OCI-LY1 (cell line): ENCODE measurements around the gene XPO5.

Experiments used
- H2AFZ ChIP-seq: fragments of 200-600 bp; sonication (generic), shearing (Covaris generic); 2 replicates; pipeline ENCODE4 v1.6.0; 2014; ENCODE audit warnings: antibody characterized with exemption, mild to moderate bottlenecking, low read length
- H3F3A ChIP-seq: fragments of 200-600 bp; sonication (generic), shearing (Covaris generic); 2 replicates; pipeline ENCODE4 v1.6.0; 2014; ENCODE audit warnings: mild to moderate bottlenecking, antibody characterized with exemption, low read length, moderate library complexity; ENCODE audit not compliant: insufficient read depth
- H3K27ac ChIP-seq: fragments of 200-600 bp; sonication (generic); 2 replicates; pipeline ENCODE4 v1.5.1; 2014; ENCODE audit warnings: low read length, mixed run types, mild to moderate bottlenecking, low read depth; ENCODE audit not compliant: poor library complexity, severe bottlenecking
- H3K27me3 ChIP-seq: fragments of 200-600 bp; sonication (generic); 2 replicates; pipeline ENCODE4 v1.6.0; 2014; ENCODE audit warnings: antibody characterized with exemption, mild to moderate bottlenecking, low read length, moderate library complexity; ENCODE audit not compliant: insufficient read depth
- H3K36me3 ChIP-seq: fragments of 200-600 bp; sonication (generic); 2 replicates; pipeline ENCODE4 v1.6.1; 2014; ENCODE audit warnings: mild to moderate bottlenecking, antibody characterized with exemption, low read length, moderate library complexity, mixed read lengths; ENCODE audit not compliant: insufficient read depth
- H3K4me1 ChIP-seq: fragments of 200-600 bp; sonication (generic); 2 replicates; pipeline ENCODE4 v1.5.1; 2014; ENCODE audit warnings: mild to moderate bottlenecking, low read length, moderate library complexity; ENCODE audit not compliant: insufficient read depth, severe bottlenecking
- H3K4me2 ChIP-seq: fragments of 200-600 bp; sonication (generic), shearing (Covaris generic); 2 replicates; pipeline ENCODE4 v1.6.1; 2014; ENCODE audit warnings: low read length
- H3K4me3 ChIP-seq: fragments of 200-600 bp; sonication (generic); 2 replicates; pipeline ENCODE4 v1.5.1; 2014; ENCODE audit warnings: low read length, low read depth, mild to moderate bottlenecking, mixed read lengths; ENCODE audit not compliant: poor library complexity, severe bottlenecking
- H3K79me2 ChIP-seq: fragments of 200-600 bp; shearing (Covaris generic); 2 replicates; pipeline ENCODE4 v1.6.1; 2016; ENCODE audit warnings: mixed run types, low read length, mixed read lengths; ENCODE audit not compliant: insufficient read depth
- H3K9ac ChIP-seq: fragments of 200-600 bp; sonication (generic), shearing (Covaris generic); 2 replicates; pipeline ENCODE4 v1.6.1; 2014; ENCODE audit warnings: mild to moderate bottlenecking, low read length, mixed read lengths
- H3K9me2 ChIP-seq: fragments of 200-600 bp; sonication (generic), shearing (Covaris generic); 2 replicates; pipeline ENCODE4 v1.6.1; 2014; ENCODE audit warnings: low read depth, mild to moderate bottlenecking, low read length, mixed read lengths
- H3K9me3 ChIP-seq: fragments of 200-600 bp; shearing (Covaris generic); 2 replicates; pipeline ENCODE4 v1.6.1; 2014; ENCODE audit warnings: low read length, mixed read lengths
- H4K20me1 ChIP-seq: fragments of 200-600 bp; sonication (generic), shearing (Covaris generic); 2 replicates; pipeline ENCODE4 v1.6.0; 2016; ENCODE audit warnings: mild to moderate bottlenecking, low read length; ENCODE audit not compliant: insufficient read depth
- CTCF ChIP-seq: fragments of 200-600 bp; sonication (generic), shearing (Covaris generic); IDR thresholded peaks from 2 replicates; pipeline ENCODE4 v1.5.1; 2017; ENCODE audit warnings: mild to moderate bottlenecking, antibody characterized with exemption, low read length, moderate library complexity, mixed read lengths
- EZH2 ChIP-seq: fragments of 200-600 bp; sonication (generic), shearing (Covaris generic); IDR thresholded peaks from 2 replicates; pipeline ENCODE4 v1.8.0; 2017; ENCODE audit warnings: borderline replicate concordance, mixed run types, mild to moderate bottlenecking, antibody characterized with exemption, low read length, moderate library complexity, mixed read lengths

Gene XPO5

GRCh38 chr6:43509142-43509983 is 66.5 kb downstream of the XPO5 start:
- peaks cover 37% of the 10 kb centered on the region for H3K36me3 ChIP-seq
- peaks cover 12% of the 10 kb centered on the region for H3K4me1 ChIP-seq
- H3F3A ChIP-seq = no peaks in the 10 kb centered on the region
- peaks cover 8% of the 10 kb centered on the region for H3K27me3 ChIP-seq
- TF ChIP-seq EZH2 (no peak), CTCF (no peak)
- no peaks in the 10 kb centered on the region for H4K20me1 ChIP-seq
- no peak overlapping the region; the same call in 1 of the 2 replicates for H3K9ac ChIP-seq
- no peak overlapping the region for H2AFZ ChIP-seq
- H3K27ac ChIP-seq = no peak overlapping the region
- H3K4me3 ChIP-seq = peak overlapping the region; percentile 65
- H3K4me2 ChIP-seq = peak overlapping the region; percentile 67
- no peaks in the 10 kb centered on the region for H3K9me2 ChIP-seq
- no peaks in the 10 kb centered on the region for H3K9me3 ChIP-seq
- no peaks in the 10 kb centered on the region for H3K79me2 ChIP-seq

GRCh38 chr6:43508481-43509141 is 67.2 kb downstream of the XPO5 start:
- TF ChIP-seq CTCF = no peak
- no peak for TF ChIP-seq EZH2
- Histone ChIP-seq H3F3A (no peaks in the 10 kb centered on the region), H2AFZ (no peak overlapping the region), H3K9me3 (no peaks in the 10 kb centered on the region), H4K20me1 (no peaks in the 10 kb centered on the region), H3K4me3 (no peak overlapping the region), H3K4me1 (peaks cover 12% of the 10 kb centered on the region), H3K79me2 (no peaks in the 10 kb centered on the region), H3K36me3 (peaks cover 35% of the 10 kb centered on the region), H3K9ac (no peak overlapping the region), H3K9me2 (no peaks in the 10 kb centered on the region), H3K4me2 (no peak overlapping the region), H3K27me3 (peaks cover 8% of the 10 kb centered on the region), H3K27ac (no peak overlapping the region)

DNA sequence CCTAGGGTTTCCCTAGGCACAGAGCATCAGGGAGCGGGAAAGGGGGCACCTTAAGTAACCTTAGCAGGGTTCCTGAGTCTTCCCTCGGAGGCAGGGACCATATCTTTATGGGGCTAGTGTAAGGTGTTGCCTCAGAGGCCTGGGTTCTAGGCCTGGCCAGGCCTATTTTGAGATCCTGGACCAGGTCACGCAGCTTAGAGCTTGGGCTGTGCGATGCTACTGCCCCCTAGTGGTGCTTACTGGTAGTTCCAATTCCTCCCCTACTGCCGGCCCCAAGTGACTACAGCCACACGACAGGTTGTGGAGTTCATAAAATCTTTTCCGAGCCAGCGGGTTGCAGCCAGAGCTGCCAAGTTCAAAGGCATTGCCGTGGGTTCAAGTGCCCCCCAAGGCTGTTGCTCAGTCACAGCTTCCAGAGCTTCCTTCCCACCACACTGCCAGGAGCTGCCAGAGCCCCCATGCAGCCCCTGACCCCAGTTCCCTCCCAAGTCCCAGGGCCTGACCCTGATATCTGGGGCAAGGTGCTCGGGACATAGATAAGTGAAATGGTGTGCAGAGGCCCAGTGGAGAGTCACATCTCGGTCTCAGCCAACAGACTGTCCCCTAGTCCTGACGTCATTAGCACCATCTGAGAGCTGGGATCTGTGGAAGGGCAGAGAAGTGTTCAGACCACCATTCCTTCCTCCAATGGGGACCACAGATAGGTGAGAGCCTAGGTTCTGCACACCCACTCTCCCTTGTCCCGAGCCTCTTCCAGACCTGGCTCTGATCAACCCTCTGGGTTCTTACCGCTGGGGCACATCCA is 69.0 kb downstream of the XPO5 start:
- Histone ChIP-seq H3K27me3 (peaks cover 8% of the 10 kb centered on the region), H3K79me2 (no peaks in the 10 kb centered on the region), H3K4me1 (peaks cover 12% of the 10 kb centered on the region), H3K36me3 (peaks cover 29% of the 10 kb centered on the region; the same call in 1 of the 2 replicates), H2AFZ (no peak overlapping the region), H4K20me1 (no peaks in the 10 kb centered on the region), H3K9me2 (no peaks in the 10 kb centered on the region), H3F3A (no peaks in the 10 kb centered on the region), H3K9me3 (no peaks in the 10 kb centered on the region), H3K4me3 (no peak overlapping the region), H3K9ac (no peak overlapping the region), H3K4me2 (no peak overlapping the region), H3K27ac (no peak overlapping the region)
- TF ChIP-seq CTCF (peak; percentile 92), EZH2 (no peak)
